Esophagus muscularis mucosa (tissue), 4 donors: ENCODE measurements around the gene ZMYM2. TPM values are rescaled to one million over a fixed set of nuclear protein-coding genes. Genes with fewer than 3 reads are reported as not detected.
"Not testable (repeated sequence)": the region's sequence is repeated elsewhere in the genome, so short reads cannot be mapped to it uniquely, and the experiment has no call there.

Source experiments
- DNase-seq: peaks from one replicate; pipeline ENCODE4 v3.0.0-alpha.2; 2017; ENCODE audit errors: extremely low spot score
- H3K27ac ChIP-seq, 4 donors: fragments of 200-600 bp; sonication (generic); replicated peaks in 1 of 4; 1 replicate in 3 of 4; 2 replicates in 1 of 4; pipeline ENCODE4 v1.5.1; 2016 to 2019; ENCODE audit warnings: mild to moderate bottlenecking in 1 of 4
- H3K27me3 ChIP-seq, 4 donors: fragments of 200-600 bp; sonication (generic); one replicate each; pipeline versions ENCODE4 v1.5.1 to v1.6.0; 2016 to 2019
- H3K36me3 ChIP-seq, 4 donors: fragments of 200-600 bp; sonication (generic); one replicate each; pipeline ENCODE4 v1.5.1; 2016 to 2019
- H3K4me1 ChIP-seq, 4 donors: fragments of 200-600 bp; sonication (generic); one replicate each; pipeline ENCODE4 v1.5.1; 2016 to 2019
- H3K4me3 ChIP-seq, 4 donors: fragments of 200-600 bp; sonication (generic); 1 replicate in 2 of 4; 2 replicates in 2 of 4; pipeline ENCODE4 v1.5.1; 2016 to 2019; ENCODE audit warnings: mild to moderate bottlenecking in 4 of 4, moderate library complexity in 1 of 4
- H3K9me3 ChIP-seq, 4 donors: fragments of 200-600 bp; sonication (generic); 1 replicate in 3 of 4; 2 replicates in 1 of 4; pipeline ENCODE4 v1.5.1; 2016 to 2019
- EP300 ChIP-seq: sonication (generic); formaldehyde crosslinking; IDR thresholded peaks from one replicate; pipeline ENCODE4 v1.6.1; 2017; ENCODE audit warnings: antibody characterized with exemption
- POLR2A ChIP-seq: fragments of 450-650 bp; IDR thresholded peaks from one replicate; pipeline ENCODE4 v1.6.1; 2017; ENCODE audit warnings: antibody characterized with exemption, moderate library complexity, mild to moderate bottlenecking, low read depth
- POLR2AphosphoS5 ChIP-seq, 2 donors: sonication (generic); formaldehyde crosslinking; IDR thresholded peaks; one replicate each; pipeline ENCODE4 v1.6.1; 2017; ENCODE audit warnings: antibody characterized with exemption in 2 of 2
- WGBS: methylation state at CpG from one replicate; pipeline ENCODE4 v1.1.5; 2018; 5-methylcytosine and 5-hydroxymethylcytosine counted together
- intact Hi-C: fragments of 100-400 bp; cut with DNase I; formaldehyde crosslinking; loops from one replicate; pipeline ENCODE4 v1.15.1; 2023
- total RNA-seq, 4 donors: library from RNA; depleted of rRNA; stranded (reverse); fragments of >200 nt; gene quantifications; one replicate each; pipeline versions ENCODE4 v1.1.0 to v1.2.1, GENCODE V29; 2016
- TF ChIP-seq, protein P1 (sequence below), 3 experiments: fragments of 200-600 bp in 2 of 3; fragments of 450-650 bp in 1 of 3; sonication (generic) in 2 of 3; IDR thresholded peaks; one replicate each; pipeline ENCODE4 v1.5.1; 2017 to 2019; ENCODE audit warnings: antibody characterized with exemption in 3 of 3, mild to moderate bottlenecking in 2 of 3, moderate library complexity in 1 of 3

Gene ZMYM2
- total RNA-seq, 4 donors from 2014 or later = 36.8 to 49.4 (median 45.5) TPM

- no peaks in the 10 kb centered on the region for H3K9me3 ChIP-seq
- H3K4me3 ChIP-seq = peak overlapping the region in 1 of 4 donors; percentile 7
- peak overlapping the region in 3 of 4 donors; percentile 9 to 97 (median 31) for H3K27ac ChIP-seq
- TF ChIP-seq EP300 (no peak), POLR2A (no peak), POLR2AphosphoS5 (IDR thresholded peaks at IDR 0.05) (no peak)
- TF ChIP-seq, protein P1, sequence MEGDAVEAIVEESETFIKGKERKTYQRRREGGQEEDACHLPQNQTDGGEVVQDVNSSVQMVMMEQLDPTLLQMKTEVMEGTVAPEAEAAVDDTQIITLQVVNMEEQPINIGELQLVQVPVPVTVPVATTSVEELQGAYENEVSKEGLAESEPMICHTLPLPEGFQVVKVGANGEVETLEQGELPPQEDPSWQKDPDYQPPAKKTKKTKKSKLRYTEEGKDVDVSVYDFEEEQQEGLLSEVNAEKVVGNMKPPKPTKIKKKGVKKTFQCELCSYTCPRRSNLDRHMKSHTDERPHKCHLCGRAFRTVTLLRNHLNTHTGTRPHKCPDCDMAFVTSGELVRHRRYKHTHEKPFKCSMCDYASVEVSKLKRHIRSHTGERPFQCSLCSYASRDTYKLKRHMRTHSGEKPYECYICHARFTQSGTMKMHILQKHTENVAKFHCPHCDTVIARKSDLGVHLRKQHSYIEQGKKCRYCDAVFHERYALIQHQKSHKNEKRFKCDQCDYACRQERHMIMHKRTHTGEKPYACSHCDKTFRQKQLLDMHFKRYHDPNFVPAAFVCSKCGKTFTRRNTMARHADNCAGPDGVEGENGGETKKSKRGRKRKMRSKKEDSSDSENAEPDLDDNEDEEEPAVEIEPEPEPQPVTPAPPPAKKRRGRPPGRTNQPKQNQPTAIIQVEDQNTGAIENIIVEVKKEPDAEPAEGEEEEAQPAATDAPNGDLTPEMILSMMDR (IDR thresholded peaks at IDR 0.05) = no peak
- H3K4me1 ChIP-seq = peaks cover 42 to 73% (median 64%) of the 10 kb centered on the region in 4 donors
- intact Hi-C loops = loop anchor here (5.0 kb wide), 1 partner anchor 35 kb away; no protein-coding TSS in a partner anchor
- H3K27me3 ChIP-seq = no peaks in the 10 kb centered on the region
- no peak for DNase-seq
- peaks cover 0 to 20% (median 15%) of the 10 kb centered on the region in 4 donors for H3K36me3 ChIP-seq
These were observed 3.4 kb downstream of the ZMYM2 start for GRCh38 chr13:19961924-19962323.

DNA sequence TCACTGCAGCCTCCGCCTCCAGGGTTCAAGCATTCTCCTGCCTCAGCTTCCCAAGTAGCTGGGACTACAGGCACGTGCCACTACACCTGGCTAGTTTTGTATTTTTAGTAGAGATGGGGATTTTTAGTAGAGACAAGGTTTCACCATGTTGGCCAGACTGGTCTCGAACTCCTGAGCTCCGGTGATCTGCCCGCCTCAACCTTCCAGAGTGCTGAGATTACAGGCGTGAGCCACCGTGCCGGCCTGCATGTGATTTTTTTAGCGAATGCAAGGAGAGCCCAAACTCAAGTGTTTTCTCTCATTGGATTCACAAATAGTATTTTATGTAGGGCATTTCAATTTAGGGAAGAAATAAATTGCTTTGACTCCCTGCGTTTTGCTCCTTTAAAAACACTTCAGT is 4.4 kb downstream of the ZMYM2 start:
- Histone ChIP-seq H3K4me3 (no peak overlapping the region), H3K27me3 (no peaks in the 10 kb centered on the region), H3K4me1 (peaks cover 42 to 73% (median 56%) of the 10 kb centered on the region in 4 donors), H3K27ac (no peak overlapping the region), H3K9me3 (no peaks in the 10 kb centered on the region), H3K36me3 (peaks cover 0 to 20% (median 16%) of the 10 kb centered on the region in 4 donors)
- intact Hi-C loops = loop anchor here (5.0 kb wide), 1 partner anchor 36 kb away; no protein-coding TSS in a partner anchor
- WGBS = 82% methylated on average over 10 of the region's 10 CpGs
- DNase-seq = no peak
- TF ChIP-seq, protein P1 (IDR thresholded peaks at IDR 0.05) = no peak
- TF ChIP-seq POLR2AphosphoS5 (IDR thresholded peaks at IDR 0.05) = no peak
- TF ChIP-seq POLR2A = no peak
- TF ChIP-seq EP300 = no peak

DNA sequence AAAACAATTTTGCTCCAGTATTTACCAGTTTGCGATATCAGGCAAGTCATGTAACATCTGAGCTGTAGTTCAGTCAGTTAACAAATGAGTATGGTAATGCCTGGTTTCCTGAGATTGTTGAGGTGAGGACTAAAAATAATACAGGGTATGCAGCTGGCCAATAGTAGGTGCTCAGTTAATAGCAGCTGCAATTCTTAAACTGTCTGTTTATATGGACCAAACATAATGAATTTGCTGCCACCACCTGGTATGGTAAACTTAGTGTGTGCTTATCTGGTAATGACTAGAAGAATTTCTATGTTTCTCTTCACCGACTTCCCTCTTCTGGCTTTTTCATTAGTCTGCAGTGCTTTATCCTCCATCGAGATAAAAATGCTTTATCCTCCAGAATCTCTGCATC is 9.1 kb downstream of the ZMYM2 start:
- no peak for DNase-seq
- TF ChIP-seq, protein P1 (IDR thresholded peaks at IDR 0.05) = no peak
- TF ChIP-seq POLR2AphosphoS5 (IDR thresholded peaks at IDR 0.05) = no peak
- TF ChIP-seq POLR2A = no peak
- no peak for TF ChIP-seq EP300
- Histone ChIP-seq H3K27me3 (no peaks in the 10 kb centered on the region), H3K36me3 (peaks cover 0 to 23% (median 19%) of the 10 kb centered on the region in 4 donors), H3K27ac (no peak overlapping the region), H3K4me3 (no peak overlapping the region), H3K9me3 (no peaks in the 10 kb centered on the region), H3K4me1 (peaks cover 15 to 66% (median 33%) of the 10 kb centered on the region in 4 donors)
- intact Hi-C loops = no loop called here
- WGBS = 87% methylated on average over 3 of the region's 3 CpGs

DNA sequence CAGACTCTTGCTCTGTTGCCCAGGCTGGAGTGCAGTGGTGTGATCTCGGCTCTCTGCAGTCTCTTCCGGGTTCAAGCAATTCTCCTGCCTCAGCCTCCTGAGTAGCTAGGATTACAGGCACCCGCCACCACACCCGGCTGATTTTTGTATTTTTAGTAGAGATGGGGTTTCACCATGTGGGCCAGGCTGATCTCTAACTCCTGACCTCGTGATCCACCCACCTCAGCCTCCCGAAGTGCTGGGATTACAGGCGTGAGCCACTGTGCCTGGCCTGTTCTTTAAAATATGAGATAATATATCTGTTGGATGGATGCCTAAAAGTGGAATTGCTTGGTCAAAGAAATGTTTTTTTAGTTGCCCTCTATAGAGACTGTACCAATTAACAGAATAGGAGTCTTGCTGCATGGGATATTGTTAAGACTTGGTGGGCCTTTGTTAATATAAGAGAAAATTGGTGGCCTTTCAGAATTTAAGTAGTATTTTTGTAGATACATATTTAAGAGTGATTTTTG is 16.0 kb downstream of the ZMYM2 start:
- H3K36me3 ChIP-seq = peaks cover 0 to 25% (median 10%) of the 10 kb centered on the region in 4 donors
- H3K4me1 ChIP-seq = peaks cover 0 to 17% (median 8%) of the 10 kb centered on the region in 4 donors
- 97% methylated on average over 7 of the region's 7 CpGs for WGBS
- H3K27ac ChIP-seq, DNase-seq, H3K4me3 ChIP-seq, intact Hi-C loops, H3K27me3 ChIP-seq: not testable (repeated sequence)
- H3K9me3 ChIP-seq = peaks cover 0 to 11% (median 6%) of the 10 kb centered on the region in 4 donors

DNA sequence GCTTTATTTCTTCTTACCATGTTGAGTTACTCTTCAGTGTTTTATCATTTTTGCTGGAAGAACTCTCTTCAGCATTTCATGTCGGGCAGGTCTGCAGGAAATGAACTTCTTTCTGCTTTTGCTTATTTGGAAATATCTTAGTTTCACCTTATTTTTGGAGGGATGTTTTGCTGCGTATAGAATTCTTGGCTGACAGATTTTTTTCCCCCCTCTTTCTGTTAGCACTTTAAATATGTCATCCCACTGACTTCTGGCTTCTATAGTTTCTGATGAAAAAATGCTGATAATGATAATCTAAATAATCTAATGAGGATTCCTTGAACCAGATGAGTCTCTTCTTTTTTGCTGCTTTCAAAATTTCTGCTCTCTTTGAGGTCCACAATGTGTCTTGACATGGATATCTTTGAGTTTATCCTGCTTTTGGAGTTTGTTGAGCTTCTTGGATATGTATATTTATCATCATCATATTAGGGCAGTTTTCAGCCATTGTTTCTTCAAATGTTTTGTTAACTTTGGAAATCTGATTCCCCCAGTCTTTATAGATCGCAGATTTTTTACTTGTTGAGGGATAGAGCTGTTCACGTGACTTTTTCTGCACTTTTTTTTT is 20.4 kb downstream of the ZMYM2 start:
- no peaks in the 10 kb centered on the region for H3K27me3 ChIP-seq
- intact Hi-C loops = no loop called here
- peaks cover 0 to 8% (median 5%) of the 10 kb centered on the region in 4 donors for H3K4me1 ChIP-seq
- DNase-seq = no peak
- H3K9me3 ChIP-seq = peaks cover 0 to 11% (median 6%) of the 10 kb centered on the region in 4 donors
- WGBS = 97% methylated on average over 4 of the region's 4 CpGs
- no peak overlapping the region for H3K27ac ChIP-seq
- H3K4me3 ChIP-seq = no peak overlapping the region
- H3K36me3 ChIP-seq = peaks cover 0 to 31% (median 12%) of the 10 kb centered on the region in 4 donors
- no peak for TF ChIP-seq EP300
- no peak for TF ChIP-seq POLR2A
- TF ChIP-seq POLR2AphosphoS5 (IDR thresholded peaks at IDR 0.05) = no peak
- TF ChIP-seq, protein P1 (IDR thresholded peaks at IDR 0.05) = no peak
